H1 (cell line): ENCODE measurements around the gene POPDC3. TPM values are rescaled to one million over a fixed set of nuclear protein-coding genes. Genes with fewer than 3 reads are reported as not detected.

Source experiments
- CHD1 ChIP-seq: IDR thresholded peaks from 2 replicates; pipeline ENCODE4 v1.6.1; 2012; ENCODE audit warnings: low read depth, low read length, improper control_type of control experiment
- JUND ChIP-seq: IDR thresholded peaks from 2 replicates; pipeline ENCODE4 v1.6.1; 2011; ENCODE audit warnings: mild to moderate bottlenecking, improper control_type of control experiment, low read length
- SAP30 ChIP-seq: fragments of 300-600 bp; sonication (generic); IDR thresholded peaks from 2 replicates; pipeline ENCODE4 v1.7.1; 2012; ENCODE audit warnings: low read length, moderate library complexity, mild to moderate bottlenecking, inconsistent platforms; ENCODE audit not compliant: insufficient read depth, insufficient replicate concordance
- polyA plus RNA-seq, 7 experiments: library from polyadenylated mRNA; depleted of rRNA in 3 of 7; stranded (reverse) in 5 of 7; unstranded in 2 of 7; fragments of >200 nt in 5 of 7; fragments of 200-250 nt in 2 of 7; gene quantifications; 1 replicate in 5 of 7; 2 replicates in 1 of 7; 4 replicates in 1 of 7; pipeline versions ENCODE4 v1.2.1 to v1.2.3, GENCODE V29; 2011 to 2013; ENCODE audit warnings: missing spikeins in 2 of 7, mixed read lengths in 2 of 7
- total RNA-seq: library from RNA; stranded (reverse); fragmentation: NEBNext Ultra II Directional; extraction: Animal tissue kit (Norgen Biotek cat#: 25700); gene quantifications from 2 replicates; pipeline ENCODE4 v1.2.1, GENCODE V29; 2021
- TF ChIP-seq, protein P1 (sequence below): fragments of 300-600 bp; sonication (generic); IDR thresholded peaks from 2 replicates; pipeline ENCODE4 v1.7.1; 2012; ENCODE audit warnings: low read length, moderate library complexity, mild to moderate bottlenecking, inconsistent platforms; ENCODE audit not compliant: insufficient replicate concordance

Gene POPDC3
- total and polyA plus RNA-seq, 2 of the 8 experiments (the other 6 are each of a cell fraction or from before 2014, with no cell fraction given) = 3.7 to 6.5 TPM

DNA sequence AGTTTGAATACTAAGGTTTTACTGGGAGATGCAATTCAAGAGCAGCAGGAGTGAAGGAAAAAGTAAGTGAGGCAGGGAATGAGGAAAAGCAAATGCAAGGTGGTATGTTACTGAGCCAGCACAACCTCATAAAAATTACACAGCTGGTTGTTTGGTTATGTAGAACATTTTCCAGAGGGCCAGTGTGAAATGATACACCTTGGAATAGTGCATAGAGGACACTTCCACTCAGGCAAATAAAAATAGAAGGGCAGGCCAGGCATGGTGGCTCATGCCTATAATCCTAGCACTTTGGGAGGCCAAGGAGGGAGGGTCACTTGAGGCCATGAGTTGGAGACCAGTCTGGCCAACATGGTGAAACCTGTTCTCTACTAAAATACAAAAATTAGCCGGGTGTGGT, 43.4 kb upstream of the POPDC3 start (continued):
- TF ChIP-seq, protein P1, sequence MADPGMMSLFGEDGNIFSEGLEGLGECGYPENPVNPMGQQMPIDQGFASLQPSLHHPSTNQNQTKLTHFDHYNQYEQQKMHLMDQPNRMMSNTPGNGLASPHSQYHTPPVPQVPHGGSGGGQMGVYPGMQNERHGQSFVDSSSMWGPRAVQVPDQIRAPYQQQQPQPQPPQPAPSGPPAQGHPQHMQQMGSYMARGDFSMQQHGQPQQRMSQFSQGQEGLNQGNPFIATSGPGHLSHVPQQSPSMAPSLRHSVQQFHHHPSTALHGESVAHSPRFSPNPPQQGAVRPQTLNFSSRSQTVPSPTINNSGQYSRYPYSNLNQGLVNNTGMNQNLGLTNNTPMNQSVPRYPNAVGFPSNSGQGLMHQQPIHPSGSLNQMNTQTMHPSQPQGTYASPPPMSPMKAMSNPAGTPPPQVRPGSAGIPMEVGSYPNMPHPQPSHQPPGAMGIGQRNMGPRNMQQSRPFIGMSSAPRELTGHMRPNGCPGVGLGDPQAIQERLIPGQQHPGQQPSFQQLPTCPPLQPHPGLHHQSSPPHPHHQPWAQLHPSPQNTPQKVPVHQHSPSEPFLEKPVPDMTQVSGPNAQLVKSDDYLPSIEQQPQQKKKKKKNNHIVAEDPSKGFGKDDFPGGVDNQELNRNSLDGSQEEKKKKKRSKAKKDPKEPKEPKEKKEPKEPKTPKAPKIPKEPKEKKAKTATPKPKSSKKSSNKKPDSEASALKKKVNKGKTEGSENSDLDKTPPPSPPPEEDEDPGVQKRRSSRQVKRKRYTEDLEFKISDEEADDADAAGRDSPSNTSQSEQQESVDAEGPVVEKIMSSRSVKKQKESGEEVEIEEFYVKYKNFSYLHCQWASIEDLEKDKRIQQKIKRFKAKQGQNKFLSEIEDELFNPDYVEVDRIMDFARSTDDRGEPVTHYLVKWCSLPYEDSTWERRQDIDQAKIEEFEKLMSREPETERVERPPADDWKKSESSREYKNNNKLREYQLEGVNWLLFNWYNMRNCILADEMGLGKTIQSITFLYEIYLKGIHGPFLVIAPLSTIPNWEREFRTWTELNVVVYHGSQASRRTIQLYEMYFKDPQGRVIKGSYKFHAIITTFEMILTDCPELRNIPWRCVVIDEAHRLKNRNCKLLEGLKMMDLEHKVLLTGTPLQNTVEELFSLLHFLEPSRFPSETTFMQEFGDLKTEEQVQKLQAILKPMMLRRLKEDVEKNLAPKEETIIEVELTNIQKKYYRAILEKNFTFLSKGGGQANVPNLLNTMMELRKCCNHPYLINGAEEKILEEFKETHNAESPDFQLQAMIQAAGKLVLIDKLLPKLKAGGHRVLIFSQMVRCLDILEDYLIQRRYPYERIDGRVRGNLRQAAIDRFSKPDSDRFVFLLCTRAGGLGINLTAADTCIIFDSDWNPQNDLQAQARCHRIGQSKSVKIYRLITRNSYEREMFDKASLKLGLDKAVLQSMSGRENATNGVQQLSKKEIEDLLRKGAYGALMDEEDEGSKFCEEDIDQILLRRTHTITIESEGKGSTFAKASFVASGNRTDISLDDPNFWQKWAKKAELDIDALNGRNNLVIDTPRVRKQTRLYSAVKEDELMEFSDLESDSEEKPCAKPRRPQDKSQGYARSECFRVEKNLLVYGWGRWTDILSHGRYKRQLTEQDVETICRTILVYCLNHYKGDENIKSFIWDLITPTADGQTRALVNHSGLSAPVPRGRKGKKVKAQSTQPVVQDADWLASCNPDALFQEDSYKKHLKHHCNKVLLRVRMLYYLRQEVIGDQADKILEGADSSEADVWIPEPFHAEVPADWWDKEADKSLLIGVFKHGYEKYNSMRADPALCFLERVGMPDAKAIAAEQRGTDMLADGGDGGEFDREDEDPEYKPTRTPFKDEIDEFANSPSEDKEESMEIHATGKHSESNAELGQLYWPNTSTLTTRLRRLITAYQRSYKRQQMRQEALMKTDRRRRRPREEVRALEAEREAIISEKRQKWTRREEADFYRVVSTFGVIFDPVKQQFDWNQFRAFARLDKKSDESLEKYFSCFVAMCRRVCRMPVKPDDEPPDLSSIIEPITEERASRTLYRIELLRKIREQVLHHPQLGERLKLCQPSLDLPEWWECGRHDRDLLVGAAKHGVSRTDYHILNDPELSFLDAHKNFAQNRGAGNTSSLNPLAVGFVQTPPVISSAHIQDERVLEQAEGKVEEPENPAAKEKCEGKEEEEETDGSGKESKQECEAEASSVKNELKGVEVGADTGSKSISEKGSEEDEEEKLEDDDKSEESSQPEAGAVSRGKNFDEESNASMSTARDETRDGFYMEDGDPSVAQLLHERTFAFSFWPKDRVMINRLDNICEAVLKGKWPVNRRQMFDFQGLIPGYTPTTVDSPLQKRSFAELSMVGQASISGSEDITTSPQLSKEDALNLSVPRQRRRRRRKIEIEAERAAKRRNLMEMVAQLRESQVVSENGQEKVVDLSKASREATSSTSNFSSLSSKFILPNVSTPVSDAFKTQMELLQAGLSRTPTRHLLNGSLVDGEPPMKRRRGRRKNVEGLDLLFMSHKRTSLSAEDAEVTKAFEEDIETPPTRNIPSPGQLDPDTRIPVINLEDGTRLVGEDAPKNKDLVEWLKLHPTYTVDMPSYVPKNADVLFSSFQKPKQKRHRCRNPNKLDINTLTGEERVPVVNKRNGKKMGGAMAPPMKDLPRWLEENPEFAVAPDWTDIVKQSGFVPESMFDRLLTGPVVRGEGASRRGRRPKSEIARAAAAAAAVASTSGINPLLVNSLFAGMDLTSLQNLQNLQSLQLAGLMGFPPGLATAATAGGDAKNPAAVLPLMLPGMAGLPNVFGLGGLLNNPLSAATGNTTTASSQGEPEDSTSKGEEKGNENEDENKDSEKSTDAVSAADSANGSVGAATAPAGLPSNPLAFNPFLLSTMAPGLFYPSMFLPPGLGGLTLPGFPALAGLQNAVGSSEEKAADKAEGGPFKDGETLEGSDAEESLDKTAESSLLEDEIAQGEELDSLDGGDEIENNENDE = no peak
- no peak for TF ChIP-seq JUND
- TF ChIP-seq SAP30 = no peak
- TF ChIP-seq CHD1 = no peak
